H9 (cell line): Measurements from ENCODE around the gene CDYL. TPM values are rescaled to one million over a fixed set of nuclear protein-coding genes. Genes with fewer than 3 reads are reported as not detected.
A peak's percentile ranks its signal among the peaks of the same experiment; 100 is the strongest.

Experiments
- DNase-seq: peaks from one replicate; pipeline ENCODE4 v3.0.0-alpha.2; 2017
- H2AFZ ChIP-seq: one replicate; pipeline ENCODE4 v1.6.1; 2013; ENCODE audit warnings: mild to moderate bottlenecking, low read length, control low read depth, moderate library complexity
- H2AK5ac ChIP-seq: 2 replicates; pipeline ENCODE4 v1.6.1; 2013; ENCODE audit warnings: low read length, control low read depth, mixed read lengths; ENCODE audit not compliant: insufficient read length
- H2BK120ac ChIP-seq: one replicate; pipeline ENCODE4 v1.6.1; 2013; ENCODE audit warnings: low read depth, mild to moderate bottlenecking, low read length, control low read depth, inconsistent platforms; ENCODE audit not compliant: poor library complexity, severe bottlenecking
- H2BK12ac ChIP-seq: 2 replicates; pipeline ENCODE4 v1.6.1; 2013; ENCODE audit warnings: low read length, control low read depth, mixed read lengths, low read depth; ENCODE audit not compliant: insufficient read length
- H2BK15ac ChIP-seq: 2 replicates; pipeline ENCODE4 v1.6.1; 2013; ENCODE audit warnings: low read depth, low read length, control low read depth
- H2BK20ac ChIP-seq: one replicate; pipeline ENCODE4 v1.6.1; 2013; ENCODE audit warnings: low read depth, mild to moderate bottlenecking, low read length, control low read depth, inconsistent platforms; ENCODE audit not compliant: poor library complexity, severe bottlenecking
- H2BK5ac ChIP-seq: 2 replicates; pipeline ENCODE4 v1.6.1; 2013; ENCODE audit warnings: low read length, control low read depth, mixed read lengths; ENCODE audit not compliant: insufficient read length
- H3K14ac ChIP-seq: 2 replicates; pipeline ENCODE4 v1.6.1; 2013; ENCODE audit warnings: low read length, control low read depth; ENCODE audit not compliant: insufficient read depth
- H3K18ac ChIP-seq: 2 replicates; pipeline ENCODE4 v1.6.1; 2013; ENCODE audit warnings: low read depth, mild to moderate bottlenecking, mixed read lengths, low read length, control low read depth; ENCODE audit not compliant: insufficient read length
- H3K23ac ChIP-seq: 2 replicates; pipeline ENCODE4 v1.6.1; 2013; ENCODE audit warnings: low read length, control low read depth, mixed read lengths, low read depth; ENCODE audit not compliant: insufficient read length
- H3K23me2 ChIP-seq: 2 replicates; pipeline ENCODE4 v1.6.1; 2013; ENCODE audit warnings: low read depth, mild to moderate bottlenecking, mixed read lengths, low read length, control low read depth; ENCODE audit not compliant: insufficient read length, poor library complexity, severe bottlenecking
- H3K27ac ChIP-seq: 2 replicates; pipeline ENCODE4 v1.5.1; 2013; ENCODE audit warnings: low read length, control low read depth, mixed read lengths, low read depth; ENCODE audit not compliant: insufficient read length
- H3K27me3 ChIP-seq: 2 replicates; pipeline ENCODE4 v1.6.1; 2013; ENCODE audit warnings: low read length, control low read depth, inconsistent platforms; ENCODE audit not compliant: insufficient read depth
- H3K4ac ChIP-seq: 2 replicates; pipeline ENCODE4 v1.6.1; 2013; ENCODE audit warnings: low read depth, mild to moderate bottlenecking, control low read depth, inconsistent platforms, low read length, moderate library complexity
- H3K4me1 ChIP-seq: 2 replicates; pipeline ENCODE4 v1.6.1; 2013; ENCODE audit warnings: low read length, control low read depth, inconsistent platforms; ENCODE audit not compliant: insufficient read depth
- H3K4me2 ChIP-seq: 2 replicates; pipeline ENCODE4 v1.6.1; 2013; ENCODE audit warnings: low read length, control low read depth, mixed read lengths; ENCODE audit not compliant: insufficient read length, insufficient read depth
- H3K56ac ChIP-seq: 2 replicates; pipeline ENCODE4 v1.6.1; 2013; ENCODE audit warnings: low read depth, mild to moderate bottlenecking, mixed read lengths, low read length, control low read depth; ENCODE audit not compliant: insufficient read length
- H3K79me1 ChIP-seq: 2 replicates; pipeline ENCODE4 v1.6.1; 2013; ENCODE audit warnings: low read depth, mild to moderate bottlenecking, moderate library complexity, low read length, control low read depth, inconsistent platforms; ENCODE audit not compliant: insufficient read depth, poor library complexity, severe bottlenecking
- H3K79me2 ChIP-seq: 2 replicates; pipeline ENCODE4 v1.6.1; 2013; ENCODE audit warnings: low read length, control low read depth, inconsistent platforms; ENCODE audit not compliant: insufficient read depth
- H3K9ac ChIP-seq: 2 replicates; pipeline ENCODE4 v1.6.1; 2013; ENCODE audit warnings: low read length, control low read depth, mixed read lengths; ENCODE audit not compliant: insufficient read length; ENCODE audit errors: extremely low read depth
- H3K9me3 ChIP-seq: one replicate; pipeline ENCODE4 v1.6.1; 2013; ENCODE audit warnings: low read depth, low read length, inconsistent platforms; ENCODE audit not compliant: control insufficient read depth
- H3T11ph ChIP-seq: one replicate; pipeline ENCODE4 v1.6.1; 2013; ENCODE audit warnings: mild to moderate bottlenecking, low read length, control low read depth, inconsistent platforms
- H4K20me1 ChIP-seq: one replicate; pipeline ENCODE4 v1.6.1; 2013; ENCODE audit not compliant: control insufficient read depth, insufficient read length, insufficient read depth
- H4K5ac ChIP-seq: 2 replicates; pipeline ENCODE4 v1.6.1; 2013; ENCODE audit warnings: low read depth, mild to moderate bottlenecking, mixed read lengths, low read length, control low read depth; ENCODE audit not compliant: insufficient read length
- H4K8ac ChIP-seq: replicated peaks from 2 replicates; pipeline ENCODE4 v1.6.1; 2013; ENCODE audit warnings: low read length, control low read depth, mixed read lengths, low read depth; ENCODE audit not compliant: insufficient read length
- H4K91ac ChIP-seq: 2 replicates; pipeline ENCODE4 v1.6.1; 2013; ENCODE audit warnings: low read depth, mild to moderate bottlenecking, moderate library complexity, mixed read lengths, low read length, control low read depth; ENCODE audit not compliant: insufficient read length
- H3K27ac Mint-ChIP-seq, 3 experiments: 2 replicates in 2 of 3; 3 replicates in 1 of 3; pipeline ENCODE4 v1.8.0; 2020 to 2021; ENCODE audit warnings: mixed read lengths in 3 of 3, mild to moderate bottlenecking in 1 of 3, moderate library complexity in 1 of 3
- H3K27me3 Mint-ChIP-seq: 2 replicates; pipeline ENCODE4 v1.8.0; 2021; ENCODE audit warnings: low read depth, mild to moderate bottlenecking, moderate library complexity, mixed read lengths
- H3K36me3 Mint-ChIP-seq, 3 experiments: 2 replicates in 2 of 3; 3 replicates in 1 of 3; pipeline ENCODE4 v1.8.0; 2020 to 2021; ENCODE audit warnings: low read depth in 3 of 3, mixed read lengths in 3 of 3; ENCODE audit not compliant: insufficient read depth in 1 of 3
- H3K4me1 Mint-ChIP-seq, 2 experiments: 2 replicates each; pipeline ENCODE4 v1.8.0; 2020; ENCODE audit warnings: mixed read lengths in 2 of 2
- H3K4me3 Mint-ChIP-seq, 2 experiments: 2 replicates in 1 of 2; 3 replicates in 1 of 2; pipeline ENCODE4 v1.8.0; 2020 to 2021; ENCODE audit warnings: mild to moderate bottlenecking in 2 of 2, mixed read lengths in 2 of 2, moderate library complexity in 1 of 2
- H3K9me3 Mint-ChIP-seq, 2 experiments: 2 replicates in 1 of 2; 3 replicates in 1 of 2; pipeline ENCODE4 v1.8.0; 2020; ENCODE audit warnings: mild to moderate bottlenecking in 2 of 2, mixed read lengths in 2 of 2, moderate library complexity in 1 of 2
- WGBS: extraction: QIAGEN DNeasy Blood & Tissue Kit; methylation state at CpG from one replicate; pipeline ENCODE4 v1.1.7; 2013; ENCODE audit warnings: missing lambda C conversion rate, low lambda C conversion rate, mixed read lengths; ENCODE audit not compliant: insufficient read length; ENCODE audit errors: extremely low coverage; 5-methylcytosine and 5-hydroxymethylcytosine counted together
- total RNA-seq: library from RNA; stranded (reverse); gene quantifications from 2 replicates; pipeline ENCODE4 v1.2.1, GENCODE V29; 2021
- TF ChIP-seq, protein P1 (sequence below): fragments of 200-600 bp; sonication (generic); conservative IDR thresholded peaks from 3 replicates; pipeline ENCODE4 v1.8.0; 2021; ENCODE audit warnings: antibody characterized with exemption, mild to moderate bottlenecking

The CDYL gene
- total RNA-seq, 1 experiment from 2014 or later, result 95.0 TPM

DNA sequence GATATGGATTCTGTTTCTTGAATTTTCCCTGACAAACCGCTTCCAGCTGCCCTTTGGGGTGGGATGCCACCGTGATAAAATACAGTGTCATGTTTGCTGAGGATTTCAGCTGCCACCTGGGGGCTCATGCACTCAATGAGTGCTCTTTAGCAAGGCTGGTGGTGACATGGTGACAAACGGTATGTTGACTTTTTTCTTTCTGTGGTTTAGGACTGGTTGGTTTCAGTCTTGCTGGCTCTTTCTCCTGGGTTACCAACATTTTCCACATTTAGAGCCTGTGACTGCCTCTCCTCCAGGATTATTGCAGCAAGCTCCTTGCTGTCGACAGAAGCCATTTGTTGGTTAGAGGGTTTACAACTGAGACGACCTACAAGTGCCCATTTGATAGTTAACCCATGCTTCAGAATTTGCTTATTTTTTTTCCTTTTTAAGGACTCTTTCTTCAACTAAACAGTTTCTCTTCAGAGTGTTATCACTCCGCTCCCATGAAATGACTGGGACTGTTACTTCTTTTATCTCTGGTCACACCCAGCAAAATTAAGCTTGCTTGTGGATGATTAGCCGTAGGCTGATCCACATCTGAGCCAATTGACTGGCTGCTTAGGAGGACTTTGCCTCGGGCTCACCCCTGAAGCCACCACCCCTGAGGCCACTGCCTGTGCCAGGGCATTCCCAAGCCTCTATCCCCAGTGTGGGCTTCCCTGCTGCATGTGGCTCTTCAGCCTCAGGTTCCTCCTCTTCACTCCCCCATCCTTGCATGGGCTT is 48.4 kb upstream of the CDYL start:
- Histone ChIP-seq H2BK12ac (no peak overlapping the region), H4K91ac (no peak overlapping the region), H4K8ac (no peak overlapping the region), H3K23me2 (no peaks in the 10 kb centered on the region), H4K20me1 (no peaks in the 10 kb centered on the region), H2BK5ac (no peak overlapping the region), H3K56ac (no peak overlapping the region), H2BK120ac (no peak overlapping the region), H3K27ac (no peak overlapping the region), H3K79me2 (no peaks in the 10 kb centered on the region), H3K14ac (no peak overlapping the region), H2AK5ac (no peak overlapping the region), H3K9me3 (no peaks in the 10 kb centered on the region), H3K9ac (no peak overlapping the region), H3K4ac (no peak overlapping the region), H2BK15ac (no peak overlapping the region), H2BK20ac (no peak overlapping the region), H3K79me1 (no peaks in the 10 kb centered on the region), H3K4me2 (no peak overlapping the region), H3K27me3 (no peaks in the 10 kb centered on the region), H4K5ac (no peak overlapping the region), H3T11ph (no peak overlapping the region), H3K4me1 (0 out of 2 replicates have a peak, but pooled peaks cover 2% of the 10 kb centered on the region), H3K18ac (no peak overlapping the region), H2AFZ (no peak overlapping the region), H3K23ac (no peak overlapping the region)
- Mint-ChIP-seq H3K4me3 (no peak overlapping the region), H3K27me3 (peaks cover 6% of the 10 kb centered on the region), H3K27ac (no peak overlapping the region), H3K4me1 (peaks cover 22 to 40% of the 10 kb centered on the region in 2 experiments), H3K9me3 (no peaks in the 10 kb centered on the region), H3K36me3 (no peaks in the 10 kb centered on the region)
- no CpG with 5 or more reads among the region's 8 CpGs for WGBS
- no peak for DNase-seq
- TF ChIP-seq, protein P1, sequence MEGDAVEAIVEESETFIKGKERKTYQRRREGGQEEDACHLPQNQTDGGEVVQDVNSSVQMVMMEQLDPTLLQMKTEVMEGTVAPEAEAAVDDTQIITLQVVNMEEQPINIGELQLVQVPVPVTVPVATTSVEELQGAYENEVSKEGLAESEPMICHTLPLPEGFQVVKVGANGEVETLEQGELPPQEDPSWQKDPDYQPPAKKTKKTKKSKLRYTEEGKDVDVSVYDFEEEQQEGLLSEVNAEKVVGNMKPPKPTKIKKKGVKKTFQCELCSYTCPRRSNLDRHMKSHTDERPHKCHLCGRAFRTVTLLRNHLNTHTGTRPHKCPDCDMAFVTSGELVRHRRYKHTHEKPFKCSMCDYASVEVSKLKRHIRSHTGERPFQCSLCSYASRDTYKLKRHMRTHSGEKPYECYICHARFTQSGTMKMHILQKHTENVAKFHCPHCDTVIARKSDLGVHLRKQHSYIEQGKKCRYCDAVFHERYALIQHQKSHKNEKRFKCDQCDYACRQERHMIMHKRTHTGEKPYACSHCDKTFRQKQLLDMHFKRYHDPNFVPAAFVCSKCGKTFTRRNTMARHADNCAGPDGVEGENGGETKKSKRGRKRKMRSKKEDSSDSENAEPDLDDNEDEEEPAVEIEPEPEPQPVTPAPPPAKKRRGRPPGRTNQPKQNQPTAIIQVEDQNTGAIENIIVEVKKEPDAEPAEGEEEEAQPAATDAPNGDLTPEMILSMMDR, result 0 out of 3 replicates have a peak, but pooled peaks have one; percentile 21
